H9 (cell line): ENCODE data around the gene CORO2B. TPM values are rescaled to one million over a fixed set of nuclear protein-coding genes. Genes with fewer than 3 reads are reported as not detected.

Source experiments
- DNase-seq: peaks from one replicate; pipeline ENCODE4 v3.0.0-alpha.2; 2017
- H2AFZ ChIP-seq: one replicate; pipeline ENCODE4 v1.6.1; 2013; ENCODE audit warnings: mild to moderate bottlenecking, low read length, control low read depth, moderate library complexity
- H2AK5ac ChIP-seq: 2 replicates; pipeline ENCODE4 v1.6.1; 2013; ENCODE audit warnings: low read length, control low read depth, mixed read lengths; ENCODE audit not compliant: insufficient read length
- H2BK120ac ChIP-seq: one replicate; pipeline ENCODE4 v1.6.1; 2013; ENCODE audit warnings: low read depth, mild to moderate bottlenecking, low read length, control low read depth, inconsistent platforms; ENCODE audit not compliant: poor library complexity, severe bottlenecking
- H2BK12ac ChIP-seq: 2 replicates; pipeline ENCODE4 v1.6.1; 2013; ENCODE audit warnings: low read length, control low read depth, mixed read lengths, low read depth; ENCODE audit not compliant: insufficient read length
- H2BK15ac ChIP-seq: 2 replicates; pipeline ENCODE4 v1.6.1; 2013; ENCODE audit warnings: low read depth, low read length, control low read depth
- H2BK20ac ChIP-seq: one replicate; pipeline ENCODE4 v1.6.1; 2013; ENCODE audit warnings: low read depth, mild to moderate bottlenecking, low read length, control low read depth, inconsistent platforms; ENCODE audit not compliant: poor library complexity, severe bottlenecking
- H2BK5ac ChIP-seq: 2 replicates; pipeline ENCODE4 v1.6.1; 2013; ENCODE audit warnings: low read length, control low read depth, mixed read lengths; ENCODE audit not compliant: insufficient read length
- H3K14ac ChIP-seq: 2 replicates; pipeline ENCODE4 v1.6.1; 2013; ENCODE audit warnings: low read length, control low read depth; ENCODE audit not compliant: insufficient read depth
- H3K18ac ChIP-seq: 2 replicates; pipeline ENCODE4 v1.6.1; 2013; ENCODE audit warnings: low read depth, mild to moderate bottlenecking, mixed read lengths, low read length, control low read depth; ENCODE audit not compliant: insufficient read length
- H3K23ac ChIP-seq: 2 replicates; pipeline ENCODE4 v1.6.1; 2013; ENCODE audit warnings: low read length, control low read depth, mixed read lengths, low read depth; ENCODE audit not compliant: insufficient read length
- H3K23me2 ChIP-seq: 2 replicates; pipeline ENCODE4 v1.6.1; 2013; ENCODE audit warnings: low read depth, mild to moderate bottlenecking, mixed read lengths, low read length, control low read depth; ENCODE audit not compliant: insufficient read length, poor library complexity, severe bottlenecking
- H3K27ac ChIP-seq: 2 replicates; pipeline ENCODE4 v1.5.1; 2013; ENCODE audit warnings: low read length, control low read depth, mixed read lengths, low read depth; ENCODE audit not compliant: insufficient read length
- H3K27me3 ChIP-seq: 2 replicates; pipeline ENCODE4 v1.6.1; 2013; ENCODE audit warnings: low read length, control low read depth, inconsistent platforms; ENCODE audit not compliant: insufficient read depth
- H3K4ac ChIP-seq: 2 replicates; pipeline ENCODE4 v1.6.1; 2013; ENCODE audit warnings: low read depth, mild to moderate bottlenecking, control low read depth, inconsistent platforms, low read length, moderate library complexity
- H3K4me1 ChIP-seq: 2 replicates; pipeline ENCODE4 v1.6.1; 2013; ENCODE audit warnings: low read length, control low read depth, inconsistent platforms; ENCODE audit not compliant: insufficient read depth
- H3K4me2 ChIP-seq: 2 replicates; pipeline ENCODE4 v1.6.1; 2013; ENCODE audit warnings: low read length, control low read depth, mixed read lengths; ENCODE audit not compliant: insufficient read length, insufficient read depth
- H3K56ac ChIP-seq: 2 replicates; pipeline ENCODE4 v1.6.1; 2013; ENCODE audit warnings: low read depth, mild to moderate bottlenecking, mixed read lengths, low read length, control low read depth; ENCODE audit not compliant: insufficient read length
- H3K79me1 ChIP-seq: 2 replicates; pipeline ENCODE4 v1.6.1; 2013; ENCODE audit warnings: low read depth, mild to moderate bottlenecking, moderate library complexity, low read length, control low read depth, inconsistent platforms; ENCODE audit not compliant: insufficient read depth, poor library complexity, severe bottlenecking
- H3K79me2 ChIP-seq: 2 replicates; pipeline ENCODE4 v1.6.1; 2013; ENCODE audit warnings: low read length, control low read depth, inconsistent platforms; ENCODE audit not compliant: insufficient read depth
- H3K9ac ChIP-seq: 2 replicates; pipeline ENCODE4 v1.6.1; 2013; ENCODE audit warnings: low read length, control low read depth, mixed read lengths; ENCODE audit not compliant: insufficient read length; ENCODE audit errors: extremely low read depth
- H3K9me3 ChIP-seq: one replicate; pipeline ENCODE4 v1.6.1; 2013; ENCODE audit warnings: low read depth, low read length, inconsistent platforms; ENCODE audit not compliant: control insufficient read depth
- H3T11ph ChIP-seq: one replicate; pipeline ENCODE4 v1.6.1; 2013; ENCODE audit warnings: mild to moderate bottlenecking, low read length, control low read depth, inconsistent platforms
- H4K20me1 ChIP-seq: one replicate; pipeline ENCODE4 v1.6.1; 2013; ENCODE audit not compliant: control insufficient read depth, insufficient read length, insufficient read depth
- H4K5ac ChIP-seq: 2 replicates; pipeline ENCODE4 v1.6.1; 2013; ENCODE audit warnings: low read depth, mild to moderate bottlenecking, mixed read lengths, low read length, control low read depth; ENCODE audit not compliant: insufficient read length
- H4K8ac ChIP-seq: replicated peaks from 2 replicates; pipeline ENCODE4 v1.6.1; 2013; ENCODE audit warnings: low read length, control low read depth, mixed read lengths, low read depth; ENCODE audit not compliant: insufficient read length
- H4K91ac ChIP-seq: 2 replicates; pipeline ENCODE4 v1.6.1; 2013; ENCODE audit warnings: low read depth, mild to moderate bottlenecking, moderate library complexity, mixed read lengths, low read length, control low read depth; ENCODE audit not compliant: insufficient read length
- H3K27ac Mint-ChIP-seq, 3 experiments: 2 replicates in 2 of 3; 3 replicates in 1 of 3; pipeline ENCODE4 v1.8.0; 2020 to 2021; ENCODE audit warnings: mixed read lengths in 3 of 3, mild to moderate bottlenecking in 1 of 3, moderate library complexity in 1 of 3
- H3K27me3 Mint-ChIP-seq: 2 replicates; pipeline ENCODE4 v1.8.0; 2021; ENCODE audit warnings: low read depth, mild to moderate bottlenecking, moderate library complexity, mixed read lengths
- H3K36me3 Mint-ChIP-seq, 3 experiments: 2 replicates in 2 of 3; 3 replicates in 1 of 3; pipeline ENCODE4 v1.8.0; 2020 to 2021; ENCODE audit warnings: low read depth in 3 of 3, mixed read lengths in 3 of 3; ENCODE audit not compliant: insufficient read depth in 1 of 3
- H3K4me1 Mint-ChIP-seq, 2 experiments: 2 replicates each; pipeline ENCODE4 v1.8.0; 2020; ENCODE audit warnings: mixed read lengths in 2 of 2
- H3K4me3 Mint-ChIP-seq, 2 experiments: 2 replicates in 1 of 2; 3 replicates in 1 of 2; pipeline ENCODE4 v1.8.0; 2020 to 2021; ENCODE audit warnings: mild to moderate bottlenecking in 2 of 2, mixed read lengths in 2 of 2, moderate library complexity in 1 of 2
- H3K9me3 Mint-ChIP-seq, 2 experiments: 2 replicates in 1 of 2; 3 replicates in 1 of 2; pipeline ENCODE4 v1.8.0; 2020; ENCODE audit warnings: mild to moderate bottlenecking in 2 of 2, mixed read lengths in 2 of 2, moderate library complexity in 1 of 2
- CTCF ChIP-seq: fragments of 200-600 bp; sonication (generic); conservative IDR thresholded peaks from 3 replicates; pipeline ENCODE4 v1.8.0; 2021; ENCODE audit warnings: antibody characterized with exemption, mild to moderate bottlenecking
- WGBS: extraction: QIAGEN DNeasy Blood & Tissue Kit; methylation state at CpG from one replicate; pipeline ENCODE4 v1.1.7; 2013; ENCODE audit warnings: missing lambda C conversion rate, low lambda C conversion rate, mixed read lengths; ENCODE audit not compliant: insufficient read length; ENCODE audit errors: extremely low coverage; 5-methylcytosine and 5-hydroxymethylcytosine counted together
- total RNA-seq: library from RNA; stranded (reverse); gene quantifications from 2 replicates; pipeline ENCODE4 v1.2.1, GENCODE V29; 2021

Gene CORO2B
- total RNA-seq, 1 experiment from 2014 or later = 3.1 TPM

- no peak overlapping the region for H3K23ac ChIP-seq
- H2AK5ac ChIP-seq = no peak overlapping the region
- H3K9me3 ChIP-seq = no peaks in the 10 kb centered on the region
- Mint-ChIP-seq H3K36me3 (peaks cover 3 to 11% (median 7%) of the 10 kb centered on the region in 3 experiments), H3K9me3 (peaks cover 17 to 21% of the 10 kb centered on the region in 2 experiments; a peak in 4 of 5 replicates), H3K4me1 (no peaks in the 10 kb centered on the region), H3K4me3 (no peak overlapping the region), H3K27me3 (peaks cover 9% of the 10 kb centered on the region), H3K27ac (no peak overlapping the region)
- no peak overlapping the region for H3K9ac ChIP-seq
- H2AFZ ChIP-seq = no peak overlapping the region
- H3K18ac ChIP-seq = no peak overlapping the region
- H3K4ac ChIP-seq = no peak overlapping the region
- no CpG with 5 or more reads among the region's 4 CpGs for WGBS
- no peaks in the 10 kb centered on the region for H3K23me2 ChIP-seq
- TF ChIP-seq CTCF = no peak
- H3K14ac ChIP-seq = no peak overlapping the region
- H4K8ac ChIP-seq = no peak overlapping the region
- no peaks in the 10 kb centered on the region for H3K4me1 ChIP-seq
- H2BK20ac ChIP-seq = no peak overlapping the region
- no peak overlapping the region for H2BK5ac ChIP-seq
- H2BK120ac ChIP-seq = no peak overlapping the region
- no peaks in the 10 kb centered on the region for H4K20me1 ChIP-seq
- H3K4me2 ChIP-seq = no peak overlapping the region
- no peak overlapping the region for H4K5ac ChIP-seq
- no peaks in the 10 kb centered on the region for H3K79me2 ChIP-seq
- no peak for DNase-seq
- H3T11ph ChIP-seq = no peak overlapping the region
- H4K91ac ChIP-seq = no peak overlapping the region
- H3K27me3 ChIP-seq = no peaks in the 10 kb centered on the region
- no peak overlapping the region for H2BK15ac ChIP-seq
- no peak overlapping the region for H2BK12ac ChIP-seq
- H3K79me1 ChIP-seq = no peaks in the 10 kb centered on the region
- no peak overlapping the region for H3K27ac ChIP-seq
- no peak overlapping the region for H3K56ac ChIP-seq
Observed at GRCh38 chr15:68542771-68543164, 36.0 kb upstream of the CORO2B start.
